NCI-H524 (cell line): ENCODE data around the gene CAMSAP3.
A peak's percentile ranks its signal among the peaks of the same experiment; 100 is the strongest.

Experiments used
- DNase-seq, 2 experiments: peaks; one replicate each; lab custom pipeline; 2025; lab: John Stamatoyannopoulos, UW

CAMSAP3 gene

DNA sequence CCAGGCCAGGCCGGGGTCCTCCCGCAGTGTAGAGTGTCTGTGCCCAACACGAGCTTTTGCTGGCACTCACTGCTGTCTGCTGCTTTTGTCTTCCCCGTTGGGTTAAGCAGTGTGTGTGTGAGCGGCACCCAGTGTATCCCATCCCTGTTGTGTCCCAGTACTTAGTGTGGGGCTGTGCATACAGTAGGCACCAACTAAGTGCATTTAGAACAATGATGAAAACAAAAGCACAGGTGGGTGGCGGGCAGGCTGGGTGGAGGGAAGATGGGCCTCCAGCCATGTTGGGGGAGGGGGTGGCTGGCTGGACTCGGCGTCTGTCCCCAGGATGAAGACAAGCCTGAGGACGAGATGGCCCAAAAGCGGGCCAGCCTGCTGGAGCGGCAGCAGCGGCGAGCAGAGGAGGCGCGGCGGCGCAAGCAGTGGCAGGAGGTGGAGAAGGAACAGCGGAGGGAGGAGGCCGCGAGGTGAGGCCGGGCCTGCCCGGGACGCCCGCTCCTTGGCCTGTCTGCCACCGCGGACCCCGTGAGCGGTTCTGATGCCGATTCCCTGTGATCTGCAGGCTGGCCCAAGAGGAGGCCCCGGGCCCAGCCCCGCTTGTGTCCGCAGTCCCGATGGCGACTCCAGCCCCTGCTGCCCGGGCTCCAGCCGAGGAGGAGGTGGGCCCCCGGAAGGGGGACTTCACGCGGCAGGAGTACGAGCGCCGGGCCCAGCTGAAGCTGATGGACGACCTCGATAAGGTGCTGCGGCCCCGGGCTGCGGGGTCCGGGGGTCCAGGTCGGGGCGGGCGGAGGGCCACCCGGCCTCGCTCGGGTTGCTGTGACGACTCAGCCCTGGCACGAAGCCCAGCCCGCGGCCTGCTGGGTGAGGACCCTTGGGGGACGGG lies 19.4 kb downstream of the CAMSAP3 start:
- DNase-seq, result no peak

- no peak for DNase-seq
These were observed 21.5 kb downstream of the CAMSAP3 start for GRCh38 chr19:7617172-7617571.

DNA sequence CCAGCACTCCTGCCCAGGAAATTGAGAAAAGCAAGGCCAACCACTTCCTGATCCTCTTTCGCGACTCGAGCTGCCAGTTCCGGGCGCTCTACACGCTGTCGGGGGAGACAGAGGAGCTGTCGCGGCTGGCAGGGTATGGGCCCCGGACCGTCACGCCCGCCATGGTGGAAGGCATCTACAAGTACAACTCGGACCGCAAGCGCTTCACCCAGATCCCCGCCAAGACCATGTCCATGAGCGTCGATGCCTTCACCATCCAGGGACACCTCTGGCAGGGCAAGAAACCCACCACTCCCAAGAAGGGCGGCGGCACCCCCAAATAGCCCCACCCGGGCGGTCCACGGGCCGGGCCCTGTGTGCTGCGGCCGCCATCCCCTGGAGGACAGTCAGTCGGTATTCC lies 22.1 kb downstream of the CAMSAP3 start:
- no peak for DNase-seq

- no peak for DNase-seq
These were observed 22.7 kb downstream of the CAMSAP3 start for GRCh38 chr19:7618348-7618747.

DNA sequence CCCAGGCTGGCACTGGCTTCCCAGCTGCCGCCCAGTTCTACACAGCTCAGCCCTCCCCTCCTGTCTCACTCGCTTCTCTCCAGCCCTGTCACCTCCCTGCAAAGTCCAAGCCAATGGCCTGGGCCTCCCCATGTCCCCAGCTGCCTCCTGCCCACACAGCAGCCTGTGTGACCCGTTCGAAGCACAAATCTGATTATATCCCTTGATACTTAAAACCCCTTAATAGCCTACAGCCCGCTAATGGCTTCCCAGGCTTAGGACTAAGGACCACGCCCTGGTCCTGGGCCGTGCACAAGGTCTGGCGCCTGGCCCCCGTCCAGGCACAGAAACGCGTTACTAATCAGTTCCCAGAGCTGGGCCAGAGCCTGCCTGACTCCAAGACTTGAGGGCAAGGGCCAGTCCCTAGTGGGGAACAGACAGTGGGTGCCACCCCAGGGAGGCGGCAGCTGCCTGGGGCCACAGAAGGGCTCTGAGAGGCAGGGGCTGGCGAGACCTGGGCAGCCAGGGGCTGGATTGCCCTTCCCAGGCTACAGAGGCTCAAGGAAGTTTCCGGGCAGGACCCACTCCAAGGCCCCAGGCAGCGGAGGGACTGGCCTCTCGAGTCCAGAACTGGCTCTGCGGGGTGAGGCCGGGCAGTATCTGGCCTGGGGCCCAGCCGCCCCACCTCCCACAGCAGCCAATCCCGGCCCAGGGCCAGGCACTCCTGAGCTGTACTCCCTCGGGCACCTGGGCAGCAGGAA lies 23.3 kb downstream of the CAMSAP3 start:
- DNase-seq, result peak in 1 of 2 experiments; percentile 45

- DNase-seq, result no peak
These were observed 24.2 kb downstream of the CAMSAP3 start for GRCh38 chr19:7619671-7620441.

DNA sequence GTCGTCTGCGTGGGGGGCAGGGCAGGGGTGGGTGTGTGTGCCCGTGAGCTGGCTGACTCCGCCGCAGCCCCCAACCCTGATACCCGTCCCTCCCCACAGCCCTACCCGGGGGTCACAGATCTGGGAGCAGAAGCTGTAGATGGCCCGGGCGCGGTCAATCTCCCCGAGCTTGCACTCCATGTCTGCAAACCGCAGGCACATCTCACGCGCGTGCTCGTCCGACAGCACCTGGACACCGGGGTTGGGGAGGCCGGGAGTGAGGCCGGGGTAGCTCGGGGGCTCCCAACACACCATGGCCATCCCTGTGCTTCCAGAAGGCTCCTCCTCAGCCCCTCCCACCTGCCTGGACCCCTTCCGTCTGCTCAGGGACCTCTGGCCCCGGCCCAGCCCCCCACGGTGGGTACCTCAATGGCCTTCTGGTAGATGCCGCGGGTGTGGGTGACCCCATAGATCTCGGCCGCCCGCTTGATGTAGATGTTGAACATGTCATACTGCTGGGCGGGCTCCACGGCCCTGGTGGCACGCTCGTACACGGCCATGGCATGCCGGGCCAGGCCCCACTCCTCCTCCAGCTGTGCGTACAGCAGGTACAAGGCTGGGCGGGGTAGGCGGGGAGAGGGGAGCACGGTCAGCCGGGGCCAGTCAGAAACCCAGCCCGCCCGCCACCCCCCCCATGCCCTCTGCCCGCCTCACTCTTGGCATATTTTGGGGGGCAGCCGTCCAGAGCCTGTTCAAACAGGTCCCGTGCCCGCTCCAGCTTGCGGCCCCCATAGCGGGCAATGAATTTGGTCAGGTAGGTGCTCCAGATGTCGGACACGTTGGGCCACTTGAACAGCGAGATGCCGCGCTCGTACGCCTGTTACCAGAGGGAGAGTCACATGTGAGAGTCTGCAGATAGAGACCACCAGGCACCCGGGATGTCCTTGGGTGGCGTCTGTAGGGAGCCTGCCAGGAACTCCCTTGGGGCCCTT lies 25.1 kb downstream of the CAMSAP3 start:
- no peak for DNase-seq

- no peak for DNase-seq
These were observed 27.4 kb downstream of the CAMSAP3 start for GRCh38 chr19:7622933-7623685.

DNA sequence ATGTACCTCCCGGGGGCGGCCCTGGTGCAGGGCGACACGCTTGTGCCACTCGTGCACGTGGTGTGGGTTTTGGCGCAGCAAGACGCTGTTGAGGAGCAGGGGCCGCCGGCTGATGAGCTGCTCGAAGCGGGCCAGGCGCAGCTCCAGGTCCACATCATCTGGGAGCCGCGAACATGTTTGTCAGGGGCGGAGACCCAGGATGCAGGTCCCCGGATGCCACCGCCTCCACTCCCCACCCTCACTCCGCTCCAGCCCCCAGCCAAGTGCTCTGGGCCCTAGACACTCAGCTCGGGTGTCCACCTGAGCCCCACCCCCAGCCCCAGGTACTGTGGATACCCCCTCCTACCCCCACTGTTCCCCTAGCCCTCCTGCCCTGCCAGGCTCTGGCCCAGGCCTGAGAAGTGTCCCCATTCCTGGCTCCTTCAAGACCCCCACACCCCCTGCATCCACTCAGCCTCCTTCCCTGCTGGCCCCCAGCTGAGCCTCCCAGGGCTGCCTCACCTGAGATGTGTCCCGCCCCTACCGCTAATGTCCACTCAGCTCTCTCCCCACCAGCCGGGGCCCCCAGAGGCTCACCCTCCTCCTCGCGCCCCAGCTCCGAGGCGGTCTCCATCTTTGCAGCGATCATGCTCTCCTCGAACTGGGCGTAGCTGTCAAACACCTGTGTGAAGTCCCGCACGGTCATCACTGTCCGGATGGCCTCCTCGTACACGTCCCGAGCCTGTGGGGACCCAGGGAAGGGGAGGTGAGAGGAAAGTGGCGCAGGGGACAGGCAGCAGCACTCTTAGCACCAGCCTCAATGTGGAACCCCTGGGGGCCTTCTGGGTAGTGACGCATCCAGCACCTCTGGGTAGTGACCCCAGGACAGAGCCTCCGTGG lies 28.3 kb downstream of the CAMSAP3 start:
- no peak for DNase-seq

- no peak for DNase-seq
These were observed 29.1 kb downstream of the CAMSAP3 start for GRCh38 chr19:7624810-7625209.

- no peak for DNase-seq
These were observed 30.2 kb downstream of the CAMSAP3 start for GRCh38 chr19:7625763-7626372.

- no peak for DNase-seq
These were observed 31.5 kb downstream of the CAMSAP3 start for GRCh38 chr19:7627166-7627565.

DNA sequence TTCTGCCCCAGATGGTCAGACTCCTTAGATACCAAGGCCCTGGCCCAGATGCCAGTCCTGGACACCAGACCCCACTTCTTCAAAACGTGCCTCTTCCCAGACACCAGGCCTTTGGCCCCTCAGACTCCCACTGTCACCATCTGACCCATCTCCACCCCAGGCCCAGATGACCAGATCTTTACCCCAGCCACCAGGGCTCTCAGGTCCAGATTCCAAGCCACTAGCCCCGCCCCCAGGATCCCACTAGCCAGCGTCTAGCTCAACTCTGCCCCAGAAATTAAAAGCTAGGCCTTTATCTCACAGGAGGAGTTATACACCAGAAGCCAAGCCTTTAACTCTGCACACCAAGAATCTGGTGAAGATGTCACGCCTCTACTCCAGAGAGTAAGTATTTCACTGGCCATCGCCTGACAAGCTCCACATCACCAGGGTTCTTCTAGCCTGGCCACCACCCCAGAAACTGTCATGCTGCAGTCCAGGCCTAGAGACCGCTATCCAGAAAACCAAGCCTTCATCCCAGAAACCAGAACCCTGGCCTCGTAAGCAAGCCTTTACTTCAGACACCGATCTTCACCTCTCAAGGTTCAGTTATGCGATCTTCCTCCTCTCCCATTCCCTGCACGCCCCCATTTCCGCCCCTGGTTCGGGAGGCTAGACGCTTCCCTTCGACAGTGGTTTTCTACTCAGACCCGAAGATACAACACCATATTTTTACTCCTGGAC lies 33.1 kb downstream of the CAMSAP3 start:
- no peak for DNase-seq

- DNase-seq, result peak; percentile 97 to 99
These were observed 33.8 kb downstream of the CAMSAP3 start, which contains the start of the genes PET100 and XAB2 for GRCh38 chr19:7629347-7630054. Gene PET100, plus strand, starts transcription at chr19:7629793. Its CDS starts 41 bp downstream, at chr19:7629834. Gene XAB2, minus strand, starts transcription at chr19:7629545. Its CDS starts 18 bp downstream, at chr19:7629527.

DNA sequence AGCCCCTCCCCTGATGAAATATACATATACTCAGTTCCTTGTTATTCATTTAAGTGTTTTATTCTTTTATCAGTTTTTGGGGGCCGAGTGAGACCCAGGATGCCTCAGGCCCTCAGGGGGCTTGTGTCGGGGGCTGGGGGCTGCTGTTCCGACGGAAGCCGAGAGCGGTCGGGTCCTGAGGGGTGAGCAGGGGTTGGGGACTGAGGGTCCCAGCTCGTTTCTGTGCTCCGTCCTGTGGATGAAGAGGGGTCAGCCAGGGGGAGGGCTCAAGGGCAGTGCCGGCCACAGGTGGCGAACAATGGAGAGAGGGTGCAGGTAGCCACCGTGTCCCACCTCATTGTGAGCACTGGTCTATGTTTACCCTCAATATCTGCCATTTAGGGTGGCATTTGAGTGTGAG lies 35.9 kb downstream of the CAMSAP3 start:
- no peak for DNase-seq

GRCh38 chr19:7632340-7633203 lies 36.9 kb downstream of the CAMSAP3 start:
- no peak for DNase-seq

- no peak for DNase-seq
These were observed 38.0 kb downstream of the CAMSAP3 start, which contains the start of gene PCP2 for GRCh38 chr19:7633698-7634097. Gene PCP2, minus strand, starts transcription at chr19:7633719. Its CDS starts 262 bp downstream, at chr19:7633457.
